Activated CD4-positive, alpha-beta T cell treated with anti-CD3 and anti-CD28 coated beads, Interleukin-2, amount 50 U/mL, for 48 hours (primary cell): ENCODE results near the gene NAALADL1.
"Not testable (repeated sequence)": the region's sequence is repeated elsewhere in the genome, so short reads cannot be mapped to it uniquely, and the experiment has no call there.

ENCODE experiments used
- DNase-seq, 2 experiments: peaks; one replicate each; pipeline ENCODE4 v3.0.0-alpha.2; 2020

Gene NAALADL1

DNA sequence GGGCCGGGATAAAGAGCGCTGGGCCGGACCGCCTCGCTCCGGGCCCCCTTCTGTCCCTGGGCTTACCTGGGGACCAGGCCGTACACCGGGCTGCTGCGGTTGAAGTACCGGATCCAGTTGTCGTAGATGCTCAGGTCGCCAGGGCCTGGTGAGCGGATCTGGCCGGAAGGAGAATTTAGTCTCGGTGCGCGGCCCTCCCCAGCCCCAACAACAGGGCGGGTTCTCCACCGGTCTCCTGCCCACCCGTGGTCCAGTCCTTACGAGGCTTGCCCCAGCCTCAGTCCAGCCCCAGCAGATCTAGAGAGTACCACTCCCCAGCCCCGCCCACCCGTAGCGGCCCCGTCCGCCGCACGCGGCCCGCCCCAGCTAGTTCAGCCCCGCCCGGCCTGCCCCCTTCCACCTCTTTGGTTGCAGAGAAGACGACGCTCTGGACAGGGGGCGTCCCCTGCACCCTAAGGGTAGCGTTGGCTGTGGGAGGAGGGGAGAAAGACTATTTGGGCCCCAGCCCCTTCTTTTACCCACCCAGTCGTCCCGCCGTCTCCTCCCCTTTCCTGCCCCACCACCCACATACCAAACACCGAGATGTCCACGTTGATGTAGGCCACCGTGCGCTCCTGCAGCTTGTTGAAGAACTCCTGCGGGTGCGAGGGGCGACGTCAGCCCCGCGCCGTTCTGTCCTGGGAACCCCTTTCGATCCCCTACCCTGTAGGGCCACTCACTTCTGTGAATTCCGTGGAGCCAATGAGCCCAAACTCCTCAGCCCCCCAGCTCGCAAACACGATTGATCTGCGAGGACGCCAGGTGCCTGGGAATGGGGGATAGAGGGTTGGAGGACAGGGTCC, 10.6 kb downstream of the NAALADL1 start:
- DNase-seq, result peak; percentile 40 to 47

DNA sequence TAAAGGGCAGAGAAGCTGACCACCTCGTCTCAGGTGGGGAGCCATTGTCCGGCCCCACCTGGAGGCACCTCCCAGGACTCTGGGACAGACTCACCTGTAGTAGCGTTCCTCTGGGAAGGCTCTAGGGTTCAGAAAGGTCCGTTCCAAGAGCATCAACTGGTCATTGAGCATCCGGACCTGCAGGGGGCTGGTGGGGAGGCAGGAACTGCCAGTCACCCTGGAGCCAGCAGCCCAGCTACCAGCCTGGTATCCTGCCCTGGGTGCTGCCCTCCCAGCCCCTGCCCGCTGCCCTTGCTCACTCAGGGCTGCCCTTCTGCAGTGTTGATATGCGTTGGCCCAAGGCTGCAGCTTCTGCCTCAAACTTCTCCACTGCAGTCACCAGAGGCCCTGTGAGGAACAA, 12.6 kb downstream of the NAALADL1 start:
- no peak for DNase-seq

DNA sequence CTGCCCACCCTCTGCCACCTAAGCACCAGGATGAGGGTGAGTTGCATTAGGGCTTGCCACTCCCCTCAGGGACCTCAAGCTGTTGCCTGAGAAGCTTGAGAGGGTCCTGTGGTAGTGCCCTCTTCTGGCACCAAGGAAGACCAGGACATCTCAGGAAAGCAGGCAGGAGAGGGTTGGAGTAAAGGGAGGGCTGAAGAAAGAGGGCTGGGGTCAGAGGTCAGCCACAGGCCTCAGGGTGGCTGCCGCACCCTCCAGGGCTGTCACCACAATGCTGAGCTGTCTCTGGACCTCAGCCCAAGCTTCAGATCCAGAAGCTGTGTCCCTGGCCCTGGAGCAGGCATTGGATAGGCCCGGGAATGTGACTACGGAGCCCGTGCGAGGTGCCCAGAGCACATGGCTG, 13.3 kb downstream of the NAALADL1 start:
- no peak for DNase-seq

DNA sequence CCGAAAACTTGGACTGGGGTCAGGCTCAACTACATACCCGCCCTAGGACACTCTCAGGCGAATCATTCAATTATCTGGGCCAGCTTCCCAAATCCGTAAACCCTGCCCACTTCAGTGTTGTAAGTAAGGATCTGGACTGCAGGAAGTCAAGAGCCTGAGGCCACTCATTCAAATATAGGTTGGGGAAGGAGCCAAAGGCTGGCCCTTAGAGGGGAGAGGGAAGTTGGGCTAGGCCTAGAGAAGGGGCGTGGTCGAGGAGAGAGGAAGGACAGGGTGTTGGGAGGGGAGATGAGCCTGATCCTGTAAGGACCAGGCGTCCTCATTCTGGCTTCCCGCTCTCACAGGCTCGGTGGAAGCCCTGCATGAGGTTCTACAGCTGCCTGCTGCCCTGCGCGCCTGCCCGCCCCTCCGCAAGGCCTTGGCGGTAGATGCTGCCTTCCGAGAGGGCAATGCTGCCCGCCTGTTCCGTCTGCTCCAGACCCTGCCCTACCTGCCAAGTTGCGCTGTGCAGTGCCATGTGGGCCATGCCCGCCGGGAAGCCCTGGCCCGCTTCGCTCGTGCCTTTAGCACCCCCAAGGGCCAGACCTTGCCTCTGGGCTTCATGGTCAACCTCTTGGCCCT, 14.4 kb downstream of the NAALADL1 start:
- no peak for DNase-seq

DNA sequence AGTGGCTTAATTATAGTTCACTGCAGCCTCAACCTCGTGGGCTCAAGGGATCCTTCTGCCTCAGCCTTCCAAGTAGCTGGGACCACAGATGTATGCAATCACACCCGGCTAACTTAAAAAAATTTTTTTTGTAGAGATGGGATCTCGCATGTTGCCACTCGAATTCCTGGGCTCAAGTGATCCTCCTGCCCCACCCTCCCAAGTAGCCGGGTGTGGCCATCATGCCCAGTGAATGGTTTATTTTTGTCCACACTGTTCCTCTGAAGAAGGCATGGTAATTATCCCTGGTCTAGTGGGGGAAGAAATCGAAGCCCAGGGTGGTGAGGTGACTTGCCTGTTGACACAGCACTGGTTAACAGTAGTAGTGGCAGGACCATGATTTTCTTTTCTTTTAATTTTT, 15.5 kb downstream of the NAALADL1 start:
- DNase-seq, result no peak

DNA sequence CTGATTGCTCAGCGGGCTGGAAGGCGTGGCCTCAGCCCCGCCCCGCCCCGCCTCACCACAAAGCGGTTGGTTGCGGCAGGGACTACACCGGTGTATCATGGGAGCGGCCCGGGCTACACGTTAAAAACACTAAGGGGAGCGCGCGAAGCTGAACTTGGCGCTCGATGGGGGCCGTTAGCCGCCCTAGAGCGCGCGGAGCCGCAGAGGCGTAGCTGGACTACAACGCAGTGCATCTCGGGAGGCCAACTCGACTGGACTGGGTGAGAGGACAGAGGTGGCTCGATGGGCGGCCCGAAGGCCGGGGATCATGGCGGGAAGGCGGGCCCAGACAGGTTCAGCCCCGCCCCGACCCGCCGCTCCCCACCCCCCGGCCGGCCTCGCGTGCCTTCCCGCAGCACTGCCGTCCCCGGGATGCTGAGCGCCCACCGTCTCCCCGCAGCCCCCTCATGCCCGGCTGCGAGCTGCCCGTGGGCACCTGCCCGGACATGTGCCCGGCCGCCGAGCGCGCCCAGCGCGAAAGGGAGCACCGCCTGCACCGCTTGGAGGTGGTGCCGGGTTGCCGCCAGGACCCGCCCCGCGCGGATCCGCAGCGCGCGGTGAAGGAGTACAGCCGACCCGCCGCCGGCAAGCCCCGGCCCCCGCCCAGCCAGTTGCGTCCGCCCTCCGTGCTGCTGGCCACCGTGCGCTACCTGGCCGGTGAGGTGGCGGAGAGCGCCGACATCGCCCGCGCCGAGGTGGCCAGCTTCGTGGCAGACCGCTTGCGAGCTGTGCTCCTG, 17.3 kb downstream of the NAALADL1 start, which contains the start of gene SAC3D1:
SAC3D1 (plus strand) TSS at position 364 of the 776 bp plus-strand sequence; CDS start at position 447, 83 bp downstream.
- DNase-seq, result peak; percentile 88 to 93

DNA sequence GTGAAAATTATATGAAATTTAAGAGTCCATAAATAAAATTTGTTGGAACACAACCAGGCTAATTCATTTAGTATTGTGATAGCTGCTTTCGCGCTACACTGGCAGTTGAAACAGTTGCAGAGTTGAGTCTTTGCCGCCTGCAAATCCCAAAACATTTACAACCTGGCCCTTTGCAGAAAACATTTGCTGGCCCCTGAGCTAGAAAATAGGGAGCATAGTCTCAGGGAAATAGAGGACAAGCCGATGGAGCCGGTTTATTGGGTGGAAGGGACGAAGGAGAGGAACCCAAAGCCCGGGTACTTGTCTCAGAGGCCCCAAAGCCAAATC, 17.9 kb downstream of the NAALADL1 start:
- no peak for DNase-seq

DNA sequence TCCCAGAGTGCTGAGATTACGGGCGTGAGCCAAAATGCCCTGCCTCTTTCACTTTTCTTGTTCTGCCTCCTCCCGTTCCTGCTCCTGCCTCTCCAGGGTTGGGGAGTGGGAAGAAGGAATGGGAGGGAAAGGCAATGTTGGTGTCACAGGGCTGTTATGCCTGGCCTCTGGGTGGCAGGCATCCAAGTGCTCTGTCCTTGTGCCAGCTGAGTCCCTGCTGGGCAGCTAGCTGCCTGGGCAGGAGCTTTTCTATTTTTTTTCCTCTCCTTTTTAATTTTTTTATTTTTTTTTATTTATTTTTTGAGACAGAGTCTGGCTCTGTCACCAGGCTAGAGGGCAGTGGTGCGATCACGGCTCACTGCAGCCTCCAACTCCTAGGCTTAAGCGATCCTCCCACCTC, 21.4 kb downstream of the NAALADL1 start:
- no peak for DNase-seq

DNA sequence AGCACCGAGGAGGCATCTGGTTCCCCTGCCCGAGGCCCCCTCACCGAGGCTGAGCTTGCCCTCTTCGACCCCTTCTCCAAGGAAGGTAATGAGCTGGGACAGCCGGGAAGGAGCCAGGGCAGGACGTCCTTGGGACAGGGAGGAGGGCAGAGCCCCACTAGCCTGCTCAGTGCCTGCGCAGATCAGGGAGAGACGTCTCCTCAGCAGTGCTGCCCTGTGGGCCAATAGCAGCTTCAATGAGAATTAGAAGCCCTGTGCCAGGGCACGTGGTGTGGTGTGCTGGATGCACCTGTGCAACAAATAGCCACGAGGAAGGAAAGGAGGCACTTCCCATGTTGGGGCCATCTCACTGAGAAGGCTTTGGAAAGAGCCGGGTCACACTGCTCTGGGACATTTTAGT, 22.8 kb downstream of the NAALADL1 start:
- no peak for DNase-seq

DNA sequence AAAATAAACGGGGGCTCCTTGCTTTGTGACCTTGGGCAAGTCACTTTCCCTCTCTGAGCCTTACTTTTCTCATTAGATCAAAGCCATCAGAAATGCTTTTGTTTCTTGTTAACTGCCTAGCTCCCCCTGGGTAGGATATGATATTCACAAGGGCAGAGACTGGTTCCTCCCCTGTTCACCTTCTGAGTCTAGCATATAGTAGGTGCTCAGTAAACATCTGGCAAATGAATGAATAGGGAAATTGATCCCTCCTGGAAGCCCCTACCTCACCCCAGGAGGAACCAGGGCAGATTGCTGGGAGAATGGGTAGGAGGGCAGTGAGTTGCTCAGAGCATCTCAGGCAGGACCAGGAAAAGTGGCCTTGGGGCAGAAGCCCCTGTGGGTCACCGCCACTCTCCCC, 23.9 kb downstream of the NAALADL1 start:
- no peak for DNase-seq

DNA sequence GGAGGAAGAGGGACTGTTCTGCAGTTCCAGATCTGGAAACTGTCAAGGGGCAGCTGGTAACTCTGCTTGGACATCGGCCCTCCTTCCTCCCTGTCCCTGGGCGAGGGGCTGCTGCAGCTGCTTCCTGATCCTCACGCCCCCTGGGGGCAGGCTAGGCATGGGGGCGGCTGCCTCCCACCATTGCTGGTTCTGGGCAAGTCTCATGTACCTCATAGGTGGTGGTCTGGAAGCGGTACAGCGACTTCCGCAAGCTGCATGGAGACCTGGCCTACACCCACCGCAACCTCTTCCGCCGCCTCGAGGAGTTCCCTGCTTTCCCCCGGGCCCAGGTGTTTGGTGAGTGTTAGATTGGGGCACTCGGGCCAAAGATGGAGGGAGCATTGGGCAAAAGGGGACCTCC, 26.1 kb downstream of the NAALADL1 start:
- no peak for DNase-seq

DNA sequence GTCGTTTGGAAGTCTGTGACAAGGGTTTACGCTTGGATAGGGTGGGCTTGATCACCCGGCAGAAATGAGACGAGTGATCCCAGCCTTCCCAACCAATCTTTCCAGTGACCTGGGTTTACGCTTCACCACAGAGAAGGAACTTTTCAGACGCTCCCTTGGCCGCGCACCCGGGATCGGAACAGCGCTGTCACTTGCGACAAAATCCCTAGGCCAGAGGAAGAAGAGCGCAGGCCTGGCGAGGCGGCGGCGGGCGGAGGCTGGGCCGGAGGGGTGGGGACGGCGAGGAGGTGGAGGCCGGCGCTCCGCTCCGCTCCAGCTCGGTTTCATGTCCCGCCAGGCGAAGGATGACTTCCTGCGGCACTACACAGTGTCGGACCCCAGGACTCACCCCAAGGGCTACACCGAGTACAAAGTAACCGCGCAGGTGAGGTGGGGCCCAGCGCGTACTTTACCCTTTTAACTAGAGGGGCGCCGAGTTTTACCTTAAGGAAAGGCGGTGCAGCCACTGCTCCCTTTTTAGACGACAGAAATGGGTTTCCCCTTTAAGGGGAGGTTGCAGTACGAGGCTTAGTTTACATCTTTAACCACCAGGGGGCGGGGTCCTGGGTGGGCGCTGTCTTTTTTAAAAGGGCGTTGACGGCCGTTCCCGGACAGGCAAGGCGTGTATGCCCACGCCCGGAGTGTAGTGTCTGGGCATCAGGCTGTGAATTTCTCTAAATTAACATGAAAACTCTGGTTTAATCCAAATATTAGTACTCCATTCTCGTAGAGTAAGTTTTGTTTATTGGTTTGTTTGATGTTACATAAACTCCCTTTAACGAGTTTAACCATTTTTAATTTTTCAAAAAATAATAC, 30.9 kb downstream of the NAALADL1 start, which contains the start of gene SNX15:
SNX15 (plus strand) TSS at position 227 of the 855 bp plus-strand sequence; CDS start at position 326, 99 bp downstream.
- DNase-seq, result peak; percentile 89 to 94

DNA sequence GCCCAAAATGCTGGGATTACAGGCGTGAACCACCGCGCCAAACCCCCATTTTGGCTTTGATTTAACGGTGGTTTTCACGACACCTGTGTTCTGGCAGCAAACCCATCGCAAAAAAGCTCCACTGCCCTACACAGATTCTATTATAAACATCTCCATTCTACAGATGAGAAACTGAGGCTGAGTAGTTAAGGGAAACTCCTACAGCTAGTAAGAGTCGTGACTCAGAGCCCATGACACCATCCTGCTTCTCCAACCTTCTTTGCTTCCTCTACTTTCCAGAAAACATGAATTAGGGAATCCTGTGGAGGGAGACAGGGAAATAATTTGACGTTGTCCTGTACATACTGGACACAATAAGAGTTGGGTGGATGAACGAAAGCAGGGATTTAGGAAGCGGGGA, 31.5 kb downstream of the NAALADL1 start:
- DNase-seq, result no peak

DNA sequence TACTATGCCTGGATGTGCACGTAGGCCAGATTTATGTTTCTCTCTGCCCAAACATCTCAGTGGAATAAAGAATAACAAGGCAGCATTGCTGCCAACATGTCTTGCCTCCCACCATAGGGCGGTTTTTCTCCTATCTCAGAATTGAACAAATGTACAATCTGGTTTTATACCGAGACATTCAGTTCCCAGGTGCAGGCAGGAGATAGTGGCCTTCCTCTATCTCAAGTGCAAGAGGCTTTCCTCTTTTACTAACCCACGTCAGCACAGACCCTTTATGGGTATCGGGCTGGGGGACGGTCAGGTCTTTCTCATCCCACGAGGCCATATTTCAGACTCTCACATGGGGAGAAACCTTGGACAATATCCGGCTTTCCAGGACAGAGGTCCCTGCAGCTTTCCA, 34.9 kb downstream of the NAALADL1 start:
- not testable (repeated sequence) for DNase-seq

DNA sequence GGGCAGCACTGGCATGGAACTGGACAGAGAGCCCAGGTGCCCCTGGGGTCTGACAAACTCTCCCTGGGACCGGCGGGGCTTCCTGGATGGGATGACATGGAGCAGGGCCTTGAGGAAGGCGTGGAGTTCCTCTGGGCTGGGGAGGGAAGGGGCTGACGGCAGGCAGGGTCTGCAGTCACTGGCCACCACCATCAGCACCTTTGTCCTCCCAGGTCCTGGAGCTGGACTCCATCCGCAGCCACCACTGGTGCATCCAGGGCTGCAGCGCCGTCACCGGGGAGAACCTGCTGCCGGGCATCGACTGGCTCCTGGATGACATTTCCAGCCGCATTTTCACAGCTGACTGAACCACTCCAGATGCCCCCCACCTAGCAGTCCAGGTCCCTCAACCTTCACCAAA, 36.8 kb downstream of the NAALADL1 start:
- DNase-seq, result no peak

DNA sequence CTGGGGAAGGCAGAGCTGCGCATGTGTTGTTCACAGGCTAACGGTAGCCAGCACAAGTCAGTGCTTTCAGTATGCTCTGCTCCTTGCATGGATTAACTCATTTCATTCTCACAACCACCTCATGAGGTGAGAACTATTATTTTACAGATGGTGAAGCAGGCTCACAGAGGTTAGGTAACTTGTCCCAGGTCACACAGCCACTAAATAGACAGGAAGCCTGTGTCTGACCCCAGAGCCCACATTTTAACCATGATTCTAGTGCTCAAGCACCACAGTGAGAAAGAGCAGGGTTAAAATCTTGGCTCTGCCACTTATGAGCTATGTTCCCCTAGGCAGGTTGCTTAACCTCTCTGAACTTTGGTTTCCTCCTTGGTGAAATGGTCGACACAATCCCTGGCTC, 37.4 kb downstream of the NAALADL1 start:
- DNase-seq, result no peak

DNA sequence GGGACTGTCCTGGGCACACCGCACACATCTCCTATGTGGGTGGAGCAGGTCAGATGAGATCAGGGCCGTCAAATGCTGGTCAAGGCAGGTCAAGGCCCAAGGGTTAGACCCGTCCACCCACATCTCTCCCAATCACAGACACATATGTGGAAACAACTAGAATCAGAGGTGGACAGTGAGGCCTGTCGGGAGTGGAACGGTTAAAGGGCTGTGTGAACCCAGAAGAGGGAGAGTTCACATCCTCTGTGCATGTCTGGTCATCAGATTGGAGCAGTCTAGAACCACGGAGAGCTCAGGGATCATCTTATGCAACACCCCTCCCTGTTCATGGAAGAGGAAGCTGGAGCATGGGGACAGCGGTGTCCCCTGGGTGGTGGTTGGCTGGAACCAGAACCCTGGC, 38.5 kb downstream of the NAALADL1 start:
- no peak for DNase-seq

DNA sequence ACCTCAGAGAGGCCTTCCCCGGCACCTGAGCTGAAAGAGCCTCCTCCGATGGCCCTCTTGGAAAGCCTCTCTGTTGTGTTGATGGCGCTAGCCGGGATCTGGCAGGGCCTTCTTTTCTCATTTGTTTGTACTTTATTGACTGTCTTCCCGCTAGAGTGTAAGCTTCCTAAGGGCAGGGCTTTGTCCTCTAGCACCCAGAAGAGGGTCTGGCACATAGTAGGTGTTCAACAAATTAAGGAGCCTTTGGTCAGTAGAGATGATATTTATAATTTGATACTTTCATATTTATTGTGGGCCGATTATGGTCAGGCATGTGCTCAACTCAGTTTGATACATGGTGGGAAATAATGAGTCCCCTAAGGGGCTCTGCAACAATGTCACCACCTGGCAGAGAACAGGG, 40.4 kb downstream of the NAALADL1 start:
- no peak for DNase-seq

DNA sequence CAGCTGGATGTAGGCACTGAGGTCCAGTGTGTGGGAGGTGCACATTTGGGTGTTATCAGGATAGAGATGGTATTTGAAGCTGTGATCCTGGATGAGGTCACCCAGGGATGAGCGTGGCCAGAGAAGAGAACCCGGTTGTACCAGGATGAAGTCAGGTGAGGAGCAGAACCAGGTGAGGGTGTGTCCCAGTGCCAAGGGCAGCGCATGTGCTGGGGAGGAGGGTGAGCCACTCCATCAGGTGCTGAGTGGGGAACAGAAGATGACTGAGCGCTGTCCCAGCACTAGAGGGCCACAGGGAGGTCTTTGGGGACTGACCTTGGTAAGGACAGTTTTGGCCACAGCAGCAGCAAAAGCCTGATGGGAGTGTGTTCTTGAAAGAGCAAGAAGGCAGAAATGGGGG, 41.6 kb downstream of the NAALADL1 start:
- no peak for DNase-seq

DNA sequence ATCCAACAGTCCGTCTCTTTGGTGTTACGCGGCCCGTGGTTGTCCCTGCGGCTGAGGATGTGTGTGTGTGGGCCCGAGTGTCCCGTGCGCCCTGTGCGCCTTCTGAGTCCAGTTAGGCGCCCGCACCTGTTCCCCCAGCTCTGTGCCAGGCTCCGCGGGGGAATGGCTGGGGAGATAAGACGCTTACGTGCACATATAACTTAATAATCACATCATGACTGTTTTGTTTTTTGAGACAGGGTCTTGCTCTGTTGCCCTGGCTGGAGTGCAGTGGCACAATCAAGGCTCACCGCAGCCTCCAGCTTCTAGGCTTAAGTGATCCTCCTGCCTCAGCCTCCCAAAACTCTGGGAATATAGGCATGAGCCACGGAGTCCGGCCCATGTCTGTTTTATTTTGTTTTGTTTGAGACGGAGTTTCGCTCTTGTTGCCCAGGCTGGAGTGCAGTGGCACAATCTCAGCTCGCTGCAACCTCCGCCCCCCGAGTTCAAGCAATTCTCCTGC, 43.6 kb downstream of the NAALADL1 start:
- DNase-seq, result no peak

DNA sequence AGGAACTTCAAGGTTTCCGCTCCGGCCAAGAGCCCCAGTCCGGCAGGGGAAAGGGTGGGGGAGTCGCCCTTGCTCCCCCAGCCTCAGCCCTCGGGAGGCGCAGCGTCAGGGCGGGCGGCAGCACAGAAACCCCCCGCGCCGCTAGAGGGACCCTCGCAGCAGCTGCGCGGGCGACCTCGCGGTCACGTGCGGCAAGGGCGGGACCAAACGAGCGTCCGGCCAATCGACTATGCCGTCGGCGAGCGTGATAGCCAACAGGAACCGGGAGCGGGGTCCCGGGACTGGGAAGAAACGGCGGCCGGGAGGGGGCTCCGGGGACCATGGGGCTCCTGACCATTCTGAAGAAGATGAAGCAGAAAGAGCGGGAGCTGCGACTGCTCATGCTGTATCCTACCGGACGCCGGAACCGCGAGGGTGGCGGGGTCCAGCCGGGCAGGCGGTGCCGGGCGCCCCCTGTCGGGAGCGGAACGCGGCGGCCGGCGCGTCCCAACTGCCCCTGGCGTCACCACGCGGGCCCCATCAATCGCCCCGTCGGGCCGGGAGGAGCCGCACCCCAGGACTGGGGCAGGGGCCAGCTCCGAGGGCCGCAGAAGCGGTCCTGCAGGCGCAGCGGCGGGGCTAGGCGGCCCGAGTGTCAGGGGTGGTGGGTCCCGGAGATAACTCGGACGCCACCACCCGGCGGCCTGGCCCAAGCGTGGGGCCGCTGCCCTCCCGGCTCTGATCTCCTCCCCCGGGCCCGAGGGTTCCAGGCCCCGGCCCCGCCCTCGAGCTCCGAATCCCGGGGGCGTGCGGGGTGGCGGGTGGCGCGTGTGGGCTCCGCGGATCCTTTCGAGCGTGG, 44.2 kb downstream of the NAALADL1 start, which contains the start of gene ARL2:
ARL2 (plus strand) TSS at position 273 of the 838 bp plus-strand sequence; CDS start at position 321, 48 bp downstream.
- DNase-seq, result peak; percentile 87 to 89
